ENCODE measurements around the gene LPAR5. TPM values are rescaled to one million over a fixed set of nuclear protein-coding genes. Genes with fewer than 3 reads are reported as not detected.

LPAR5 gene
- 0.58 TPM in 1 of 2 replicates, not detected in the other for total RNA-seq

DNA sequence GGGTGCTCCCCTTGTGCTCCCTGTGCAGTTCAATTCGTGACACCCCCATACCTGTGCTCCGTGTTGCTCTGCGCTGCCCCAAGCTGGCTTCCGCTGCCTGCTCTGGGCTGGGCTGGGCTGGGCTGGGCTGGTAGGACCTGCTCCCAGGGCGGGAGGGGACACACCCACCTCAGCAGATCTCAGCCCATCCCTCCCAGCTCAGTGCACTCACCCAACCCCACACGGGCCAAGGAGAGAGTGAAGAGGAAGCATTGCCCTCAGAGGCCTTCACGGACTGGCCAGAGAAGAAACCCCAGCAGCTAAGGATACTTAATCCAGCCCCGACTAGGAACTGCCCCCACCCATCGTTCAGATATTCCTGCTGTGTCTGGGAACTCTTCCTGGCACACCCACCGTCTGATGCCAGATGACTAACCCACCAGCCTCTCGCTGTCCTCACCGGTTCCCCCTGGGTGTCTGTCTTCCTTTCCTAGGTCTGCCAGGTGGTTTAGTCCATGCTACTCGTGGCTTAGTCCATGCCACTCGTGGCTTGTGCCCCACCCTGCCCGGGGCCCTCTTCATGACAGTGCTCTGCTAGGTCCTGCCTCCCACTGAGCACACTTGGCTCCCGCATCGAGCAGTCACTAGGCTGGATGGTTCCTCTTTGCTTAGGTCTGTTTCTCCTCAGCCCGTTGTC lies at the start of gene LPAR5:
Gene LPAR5 (minus strand): TSS at position 104 of the 676 bp plus-strand sequence. CDS start 14,711 bp downstream, outside the sequence.
- no peak for DNase-seq (ENCODE audit: extremely low read depth, low read depth, low spot score)

DNA sequence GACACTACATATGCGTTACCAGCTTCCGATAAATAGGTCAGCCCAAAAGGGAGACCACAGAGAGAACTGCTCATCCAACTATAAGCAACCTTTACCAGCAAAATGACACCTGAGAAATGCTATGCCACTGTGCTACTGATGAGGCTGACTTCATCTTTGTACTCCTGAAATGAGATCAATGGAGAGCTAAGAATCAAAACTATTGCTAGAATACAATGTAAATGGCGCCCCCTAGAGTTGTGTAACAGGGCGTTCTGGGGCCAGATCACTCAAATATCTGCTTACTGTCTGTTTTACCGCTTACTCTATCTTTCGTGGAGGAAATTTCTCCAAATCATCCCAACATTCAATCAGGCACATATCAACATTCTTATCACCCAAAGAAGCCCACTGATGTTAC lies 48.9 kb upstream of the LPAR5 start:
- DNase-seq (ENCODE audit: extremely low read depth, low read depth, low spot score), result no peak

DNA sequence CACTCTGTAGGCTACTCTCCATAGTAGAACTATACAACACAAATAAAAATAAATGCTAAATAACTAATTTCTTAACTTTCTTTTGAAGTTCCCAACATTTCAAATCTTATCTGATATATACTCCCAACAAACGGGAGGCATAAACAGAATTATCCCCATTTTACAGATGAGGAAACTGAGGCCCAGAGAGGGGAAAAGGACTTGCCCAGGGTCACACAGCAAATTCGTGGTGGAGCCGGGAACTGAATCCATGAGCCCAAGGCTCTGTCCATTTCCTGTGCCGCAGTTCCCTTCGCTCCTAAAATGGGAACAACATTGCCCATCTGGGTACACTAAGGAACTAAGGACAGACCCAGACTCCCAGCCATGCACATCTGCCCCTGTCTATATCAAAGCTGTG lies 41.2 kb upstream of the LPAR5 start:
- DNase-seq (ENCODE audit: extremely low read depth, low read depth, low spot score), result no peak

DNA sequence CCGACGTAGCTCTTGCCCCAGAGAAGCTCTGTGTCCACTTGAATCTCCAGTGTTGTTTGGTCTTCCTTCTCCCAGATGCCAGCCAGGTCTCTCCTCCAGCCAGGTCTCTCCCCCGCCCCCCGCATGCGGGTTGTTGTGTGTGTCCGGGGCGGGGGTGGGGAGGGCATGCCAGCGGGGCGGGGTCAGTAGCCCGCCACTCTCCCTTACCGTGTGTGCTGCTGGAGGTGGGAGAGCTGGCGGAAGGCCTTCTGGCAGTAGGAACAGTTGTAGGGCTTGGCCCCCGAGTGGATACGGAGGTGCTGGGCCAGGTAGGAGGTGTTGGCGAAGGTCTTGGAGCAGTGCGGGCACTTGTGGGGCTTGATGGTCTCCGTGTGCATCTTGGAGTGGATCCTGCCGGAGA lies 36.4 kb upstream of the LPAR5 start:
- no peak for DNase-seq (ENCODE audit: extremely low read depth, low read depth, low spot score)

DNA sequence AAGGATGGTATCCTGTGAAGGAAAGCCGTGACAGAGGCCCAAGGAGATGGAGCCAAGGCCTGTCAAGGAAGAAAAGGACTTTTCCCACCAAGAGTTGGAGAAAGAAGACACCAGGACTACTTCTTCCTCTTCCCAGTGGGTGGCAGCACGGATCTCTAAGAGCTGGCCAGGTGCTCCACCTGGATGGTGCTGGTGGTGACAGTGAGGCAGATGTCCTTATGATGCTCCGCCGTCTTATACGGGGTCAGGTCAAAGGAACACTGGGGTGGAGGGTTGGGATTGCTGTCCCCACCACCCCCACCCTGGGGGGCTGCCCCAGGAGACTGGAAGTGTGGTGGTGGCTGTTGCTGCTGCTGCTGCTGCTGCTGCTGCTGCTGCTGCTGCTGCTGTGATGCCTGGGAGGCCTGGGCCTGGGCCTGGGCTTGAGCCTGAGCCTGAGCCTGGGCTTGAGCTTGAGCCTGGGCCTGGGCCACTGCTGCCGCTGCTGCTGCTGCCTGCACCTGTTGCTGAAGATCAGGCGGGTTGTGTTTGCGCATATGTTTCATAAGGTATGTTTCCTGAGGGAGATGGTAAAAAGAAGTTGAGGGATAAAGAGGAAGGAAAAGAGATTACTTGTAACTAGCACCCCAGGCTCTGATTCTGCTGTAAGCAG lies 31.9 kb upstream of the LPAR5 start:
- DNase-seq (ENCODE audit: extremely low read depth, low read depth, low spot score), result no peak

DNA sequence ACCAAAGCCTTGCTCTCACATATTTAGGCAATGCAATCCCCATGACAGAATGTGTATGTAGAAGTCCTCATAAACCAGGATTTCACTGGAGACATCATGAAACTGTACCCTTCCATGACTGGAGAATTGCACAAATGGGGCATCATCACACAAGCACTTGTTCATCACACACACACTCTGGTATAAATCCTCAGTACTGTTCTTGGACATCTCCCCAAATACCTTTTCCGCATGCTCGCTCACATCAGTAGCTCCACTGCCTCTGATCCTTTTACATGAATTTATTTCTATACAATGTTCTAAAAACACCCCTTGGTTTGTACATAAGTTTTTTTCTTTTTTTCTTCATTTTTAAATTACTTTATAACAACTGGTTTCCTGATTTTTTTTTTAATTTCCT lies 30.5 kb upstream of the LPAR5 start:
- no peak for DNase-seq (ENCODE audit: extremely low read depth, low read depth, low spot score)

DNA sequence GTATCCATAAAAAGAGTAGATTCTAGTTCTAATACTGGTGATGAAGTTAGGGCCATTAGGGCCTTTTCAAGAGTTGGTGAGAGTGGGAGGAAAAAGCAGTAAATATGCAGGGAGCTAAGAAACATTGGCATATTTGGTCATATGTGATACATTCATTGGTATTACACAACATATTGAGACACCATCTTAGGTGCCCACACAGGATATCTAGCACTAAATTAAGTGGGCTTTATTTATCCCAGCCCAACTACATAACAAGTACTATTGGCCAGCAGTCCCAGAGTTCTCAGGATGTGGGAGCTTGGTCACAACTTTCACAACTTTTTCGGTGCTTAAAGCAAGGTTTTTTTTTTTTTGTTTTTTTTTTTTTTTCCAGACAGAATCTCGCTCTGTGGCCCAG lies 29.1 kb upstream of the LPAR5 start:
- DNase-seq (ENCODE audit: extremely low read depth, low read depth, low spot score), result no peak

DNA sequence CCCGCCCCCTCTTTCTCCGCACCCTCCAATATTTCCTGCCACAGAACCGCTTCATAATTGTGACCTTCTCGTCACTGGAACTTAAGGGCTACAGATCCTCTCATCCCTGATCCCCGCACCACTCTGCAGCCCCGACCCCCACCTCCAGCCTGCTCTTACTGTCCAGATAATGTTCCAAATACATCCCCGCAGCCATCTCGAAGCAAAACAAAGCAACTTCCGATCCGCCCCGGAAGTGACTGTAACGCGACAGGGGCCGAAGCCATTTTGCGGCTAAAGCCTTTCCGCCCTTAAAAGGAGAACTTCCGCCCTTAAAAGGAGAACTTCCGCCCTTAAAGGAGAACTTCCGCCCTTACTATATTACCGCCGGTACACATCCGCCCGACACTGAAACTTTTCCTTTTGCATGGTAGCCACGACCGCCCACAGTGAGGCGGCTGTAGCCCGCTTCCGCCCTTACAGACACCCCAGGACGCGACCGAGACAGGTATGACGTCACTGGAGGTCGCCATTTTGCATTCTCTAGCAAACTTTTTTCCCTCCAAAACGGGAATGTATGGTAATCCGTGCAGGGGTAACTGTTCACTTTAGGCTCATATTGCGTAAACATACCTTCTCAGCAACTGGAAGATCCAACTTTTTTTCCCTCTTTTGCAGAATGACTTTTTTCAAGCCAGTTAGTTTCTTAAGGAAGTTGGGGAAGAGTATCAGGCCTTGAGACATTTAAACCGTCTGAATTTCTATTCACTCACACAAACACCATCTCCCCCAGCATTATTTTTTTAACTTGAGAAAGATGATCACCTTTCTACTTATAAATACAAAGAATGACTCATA lies 27.4 kb upstream of the LPAR5 start, which contains the start of gene ING4:
Gene ING4 (minus strand): TSS at position 214 of the 837 bp plus-strand sequence. CDS start 18 bp downstream, at position 196.
- peak; percentile 93 for DNase-seq (ENCODE audit: extremely low read depth, low read depth, low spot score)

DNA sequence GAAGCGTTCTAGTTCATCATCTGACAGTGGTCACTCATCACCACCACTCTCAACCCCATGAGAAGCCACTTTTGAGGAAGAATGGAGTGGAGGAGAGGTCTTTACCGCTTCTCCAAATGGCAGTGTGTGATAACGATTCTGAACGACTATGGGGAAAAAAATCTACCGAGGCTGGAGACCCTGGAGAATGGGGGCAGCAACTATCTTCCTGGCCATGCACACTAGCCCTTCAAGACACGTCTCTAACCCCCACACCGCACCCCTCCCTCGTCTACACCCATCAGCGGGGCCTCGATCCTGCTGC lies 26.8 kb upstream of the LPAR5 start:
- DNase-seq (ENCODE audit: extremely low read depth, low read depth, low spot score), result no peak

DNA sequence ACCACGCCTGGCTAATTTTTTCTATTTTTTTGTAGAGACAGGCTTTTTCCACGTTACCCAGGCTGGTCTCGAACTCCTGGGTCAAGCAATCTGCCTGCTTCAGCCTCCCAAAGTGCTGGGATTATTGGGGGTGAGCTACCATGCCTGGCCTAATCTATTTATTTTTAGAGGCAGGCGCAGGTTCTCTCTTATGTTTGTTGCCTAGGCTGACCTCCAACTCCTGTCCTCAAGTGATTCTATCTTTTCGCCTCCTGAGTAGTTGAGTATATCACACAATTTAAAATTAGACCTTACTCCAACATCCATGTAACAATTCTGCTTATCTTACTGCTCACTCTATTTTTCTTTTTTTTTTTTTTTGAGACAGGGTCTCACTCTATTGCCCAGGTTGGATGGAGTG lies 18.2 kb upstream of the LPAR5 start:
- no peak for DNase-seq (ENCODE audit: extremely low read depth, low read depth, low spot score)

DNA sequence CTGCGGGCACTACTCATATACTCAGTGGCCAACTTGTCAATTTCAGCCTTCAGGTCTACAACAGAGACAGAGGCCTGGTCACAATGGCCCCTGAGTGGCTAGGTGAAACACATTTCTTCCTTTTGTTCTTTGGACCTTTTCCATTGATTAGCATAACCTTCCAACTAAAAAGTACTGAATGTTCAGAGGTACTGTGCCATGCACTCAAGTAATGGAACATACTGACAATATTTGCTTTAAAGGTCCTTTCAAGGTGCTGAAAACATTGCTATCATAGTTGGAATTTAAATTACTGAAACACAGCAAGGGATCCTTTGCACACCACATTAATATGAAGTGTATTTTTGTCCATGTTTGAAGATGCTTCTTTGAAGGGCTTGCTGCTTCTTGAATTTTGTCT lies 17.6 kb upstream of the LPAR5 start:
- DNase-seq (ENCODE audit: extremely low read depth, low read depth, low spot score), result no peak

DNA sequence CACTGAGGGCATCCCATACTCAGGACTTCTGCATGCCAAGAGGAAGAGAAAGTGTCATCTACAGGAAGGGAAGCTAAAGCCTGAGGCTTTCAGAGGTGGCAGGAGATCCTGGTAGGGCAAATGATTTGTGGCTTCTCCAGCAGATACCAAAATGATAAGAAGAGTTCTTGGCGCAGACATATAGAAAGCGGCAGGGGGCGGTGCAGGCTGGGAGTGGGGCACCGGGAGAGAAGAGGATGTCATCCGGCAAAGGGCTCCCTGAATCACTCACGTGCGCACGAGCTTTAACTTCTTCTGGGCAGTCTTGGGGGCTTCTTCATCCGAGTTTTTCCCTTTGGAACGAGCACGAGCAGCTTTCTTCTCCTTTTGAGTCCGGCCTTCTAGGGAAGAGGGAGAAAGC lies 16.6 kb upstream of the LPAR5 start:
- no peak for DNase-seq (ENCODE audit: extremely low read depth, low read depth, low spot score)

DNA sequence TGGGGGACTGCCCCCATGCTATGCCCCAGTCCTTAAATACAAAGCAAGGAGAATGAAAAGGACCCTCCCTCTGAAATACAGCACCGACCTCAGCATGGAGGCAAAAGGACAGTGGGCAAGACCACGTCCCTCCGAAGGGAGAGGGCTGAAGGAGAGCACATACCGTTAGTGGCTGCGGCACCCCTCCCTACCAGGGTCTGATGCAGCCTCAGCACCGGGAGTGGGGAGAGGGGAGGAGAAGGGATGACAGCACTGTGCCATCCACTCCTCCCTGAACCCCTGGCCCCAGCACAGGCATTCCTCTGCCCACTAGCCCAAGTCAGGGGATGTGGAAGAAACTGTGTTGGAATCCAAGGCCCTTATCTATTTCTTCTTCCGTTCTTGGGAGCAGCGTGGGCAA lies 15.1 kb upstream of the LPAR5 start:
- no peak for DNase-seq (ENCODE audit: extremely low read depth, low read depth, low spot score)

DNA sequence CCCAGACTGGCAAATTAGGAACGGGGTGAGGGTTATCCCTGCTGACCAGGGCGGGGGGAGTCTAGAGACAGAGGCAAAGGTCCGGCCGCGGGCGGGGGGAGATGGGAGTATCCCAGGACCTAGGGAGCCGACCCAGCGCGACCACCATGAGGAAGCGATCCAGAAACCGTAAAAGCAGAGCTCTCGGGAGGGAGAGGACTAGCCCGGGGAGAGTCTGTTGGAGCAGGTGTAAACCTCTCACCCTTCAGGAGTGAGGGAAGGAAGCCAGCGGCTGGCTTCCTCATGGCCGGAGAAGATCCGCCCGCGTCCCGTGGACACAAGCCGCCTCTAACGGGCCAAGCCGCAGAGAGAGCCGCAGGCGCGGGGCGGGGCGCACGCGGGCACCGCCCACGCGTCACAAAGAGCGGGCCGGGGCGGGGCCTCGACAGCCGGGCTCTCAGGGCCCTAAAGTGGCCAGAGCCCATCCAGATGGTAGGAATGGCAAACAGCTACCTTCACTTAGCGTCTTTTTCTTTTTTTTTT lies 11.4 kb upstream of the LPAR5 start, which contains the start of gene ACRBP:
Gene ACRBP (minus strand): TSS at position 350 of the 522 bp plus-strand sequence. CDS start 66 bp downstream, at position 284.
- no peak for DNase-seq (ENCODE audit: extremely low read depth, low read depth, low spot score)

DNA sequence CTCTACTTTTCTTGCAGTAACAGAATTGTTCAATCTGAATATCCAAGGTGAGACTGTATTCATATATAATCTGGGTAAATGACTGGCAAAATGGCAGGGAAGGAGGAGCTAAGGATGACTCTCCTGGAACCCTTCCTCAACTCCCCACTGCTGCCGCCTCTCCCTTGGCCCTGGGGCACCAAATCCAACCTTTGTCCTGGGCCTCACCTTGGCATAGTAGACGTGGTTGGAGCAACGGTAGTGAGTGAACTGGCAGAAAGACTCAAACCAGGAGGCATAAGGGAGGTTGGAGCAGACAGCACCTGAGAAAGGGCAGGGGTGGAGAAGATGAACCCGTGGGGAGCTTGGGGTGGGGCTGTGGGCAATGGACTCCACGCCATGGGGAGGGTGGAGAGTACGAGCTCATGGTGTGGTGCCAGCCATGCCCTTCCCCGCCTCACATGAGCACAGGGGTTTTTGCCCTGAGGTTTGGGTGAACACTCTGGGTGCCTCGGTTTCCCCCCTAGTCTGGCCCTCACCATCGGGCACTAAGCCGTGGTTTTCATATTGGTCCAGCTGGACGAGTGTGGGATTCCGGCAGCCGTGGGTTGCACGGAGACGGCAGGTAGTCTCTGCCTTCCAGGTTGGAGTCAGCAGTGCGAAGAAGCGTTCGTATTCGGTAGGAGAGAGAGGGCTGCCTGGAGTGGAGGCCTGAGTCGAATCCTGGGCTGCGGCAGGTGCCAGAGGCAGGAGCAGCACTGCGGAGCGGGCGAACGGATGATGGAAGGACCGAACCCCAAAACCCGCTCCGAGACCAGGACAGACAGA lies 10.7 kb upstream of the LPAR5 start:
- no peak for DNase-seq (ENCODE audit: extremely low read depth, low read depth, low spot score)

DNA sequence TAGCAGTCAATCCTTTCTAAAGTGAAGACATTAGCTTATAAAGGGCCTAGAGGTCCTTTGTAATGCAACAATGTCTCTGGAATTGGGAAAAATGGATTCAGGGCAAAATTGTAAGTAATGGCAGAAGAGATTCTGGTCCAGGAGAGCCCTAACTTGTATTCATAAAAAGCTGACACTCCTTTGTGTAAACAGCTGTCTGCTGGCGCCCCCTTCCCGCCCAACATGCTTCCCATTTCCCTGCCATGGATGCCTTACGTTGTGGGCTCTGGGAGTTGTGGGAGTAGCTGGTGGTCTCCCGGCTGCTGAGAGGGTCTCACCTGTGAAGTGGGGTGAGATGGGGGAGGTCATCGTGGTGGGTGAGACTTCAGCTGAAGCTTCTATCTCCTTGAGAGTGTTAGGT lies 9.1 kb upstream of the LPAR5 start:
- DNase-seq (ENCODE audit: extremely low read depth, low read depth, low spot score), result no peak

DNA sequence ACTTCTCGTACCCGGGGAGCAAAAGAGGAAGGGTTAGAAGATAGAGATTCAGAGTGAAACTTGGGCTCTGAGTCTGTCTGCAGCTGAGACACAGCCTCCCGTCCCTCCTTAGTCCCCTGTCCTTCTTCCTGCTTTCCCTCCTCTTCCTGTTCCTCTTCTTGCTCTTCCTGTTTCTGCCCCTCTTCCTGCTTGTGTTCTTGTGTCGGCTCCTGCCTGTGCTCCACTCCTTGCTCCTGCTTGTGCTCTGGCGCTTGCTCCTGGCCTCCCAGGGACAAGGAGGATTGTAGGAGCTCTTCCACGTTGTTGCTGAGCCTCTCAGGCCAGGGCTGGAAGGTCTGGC lies 8.5 kb upstream of the LPAR5 start:
- no peak for DNase-seq (ENCODE audit: extremely low read depth, low read depth, low spot score)

DNA sequence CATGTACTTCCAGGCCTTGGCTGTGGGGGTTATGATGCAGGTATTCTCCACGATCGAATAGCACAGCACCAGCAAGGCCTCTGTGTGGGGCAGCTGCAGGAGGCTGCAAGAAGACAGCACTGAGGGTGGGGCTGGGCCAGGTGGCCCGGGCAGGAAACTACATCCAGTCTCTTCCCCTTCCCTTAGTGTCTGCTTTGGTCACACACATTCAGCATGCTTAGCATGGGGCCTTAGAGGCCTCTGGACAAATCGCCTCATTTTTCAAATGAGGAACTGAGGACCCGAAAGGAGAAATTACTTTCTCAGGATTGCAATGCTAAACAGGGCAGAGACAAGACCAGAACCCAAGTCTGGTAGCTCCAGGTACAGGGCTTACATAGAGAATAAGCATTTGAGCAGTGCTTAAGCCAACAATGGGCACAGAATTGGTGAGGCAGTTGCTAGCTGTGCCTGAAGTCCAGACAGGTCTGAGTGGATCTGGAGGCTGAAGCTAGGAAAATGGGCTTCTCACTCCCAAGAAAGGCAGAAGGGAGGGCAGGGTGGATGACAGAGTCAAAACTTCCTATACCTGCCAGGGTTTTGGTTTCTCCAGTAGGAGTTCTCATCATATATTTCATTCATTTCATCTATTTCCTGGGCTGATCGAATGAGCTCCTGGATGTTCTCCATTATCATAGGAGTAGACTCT lies 8.0 kb upstream of the LPAR5 start:
- no peak for DNase-seq (ENCODE audit: extremely low read depth, low read depth, low spot score)

DNA sequence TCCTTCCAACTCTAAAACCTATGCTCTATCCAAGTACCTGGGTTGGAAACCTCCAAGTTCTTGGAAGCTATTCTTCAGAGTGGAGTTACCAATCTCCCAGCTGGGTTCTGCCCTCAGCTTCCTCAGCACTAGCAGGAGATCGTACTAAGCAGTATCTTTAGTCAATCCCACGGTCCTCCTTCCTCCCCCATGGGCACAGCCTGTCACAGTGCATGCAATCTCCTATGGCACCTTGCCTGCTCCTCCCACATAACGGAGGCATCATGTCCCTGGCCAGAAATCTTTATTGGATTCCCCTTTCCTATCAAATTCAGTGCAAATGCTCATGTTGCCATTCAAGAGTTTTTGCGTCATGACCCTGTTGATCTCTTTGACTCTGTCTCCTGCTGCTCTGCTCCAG lies 5.4 kb upstream of the LPAR5 start:
- DNase-seq (ENCODE audit: extremely low read depth, low read depth, low spot score), result no peak

DNA sequence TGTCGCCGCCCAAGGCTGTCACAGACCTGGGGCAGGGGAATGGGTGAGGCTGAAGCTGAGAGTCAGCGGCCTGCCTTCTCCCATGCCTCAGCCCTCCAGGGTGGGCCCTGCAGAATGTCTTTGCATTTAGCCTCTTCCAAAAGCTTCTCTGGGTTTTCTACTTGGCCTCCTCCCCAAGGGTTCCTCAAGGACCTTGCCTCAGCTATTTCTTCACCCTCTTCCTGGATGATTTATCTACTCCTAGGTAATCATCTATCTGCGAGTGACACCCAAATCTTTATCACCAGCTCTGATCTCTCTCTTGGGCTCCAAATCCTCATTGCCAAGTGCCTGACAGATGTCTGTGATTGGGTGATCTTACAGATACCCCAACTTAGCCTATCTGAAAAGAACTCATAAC lies 4.7 kb upstream of the LPAR5 start:
- no peak for DNase-seq (ENCODE audit: extremely low read depth, low read depth, low spot score)

Data from glomerular endothelial cell (primary cell).